Mucosa of descending colon (tissue), 3 donors: ENCODE results near the gene BACH2. TPM values are rescaled to one million over a fixed set of nuclear protein-coding genes. Genes with fewer than 3 reads are reported as not detected.
"Not testable (repeated sequence)": the region's sequence is repeated elsewhere in the genome, so short reads cannot be mapped to it uniquely, and the experiment has no call there.

Source experiments
- ATAC-seq: fragments of 200-7000 bp; cut with Tn5 transposase; one replicate; pipeline ENCODE4 v1.9.1; 2020; ENCODE audit warnings: mild to moderate bottlenecking, moderate library complexity
- DNase-seq, 3 donors: peaks; one replicate each; pipeline ENCODE4 v3.0.0-alpha.2; 2020
- H3K36me3 ChIP-seq: fragments of 200-600 bp; one replicate; pipeline ENCODE4 v1.8.0; 2021; ENCODE audit warnings: low read depth, mild to moderate bottlenecking
- H3K4me1 ChIP-seq: fragments of 200-600 bp; one replicate; pipeline ENCODE4 v1.8.0; 2021; ENCODE audit warnings: low read depth, mild to moderate bottlenecking
- H3K4me3 ChIP-seq: fragments of 200-600 bp; one replicate; pipeline ENCODE4 v1.8.0; 2021; ENCODE audit warnings: mild to moderate bottlenecking
- H3K9me3 ChIP-seq: fragments of 200-600 bp; one replicate; pipeline ENCODE4 v1.8.0; 2021; ENCODE audit warnings: mild to moderate bottlenecking
- CTCF ChIP-seq: fragments of 200-600 bp; IDR thresholded peaks from one replicate; pipeline ENCODE4 v1.8.0; 2022; ENCODE audit warnings: antibody characterized with exemption, mild to moderate bottlenecking
- intact Hi-C, 2 donors: fragments of 100-400 bp; cut with DNase I in 1 of 2; cut with micrococcal nuclease in 1 of 2; formaldehyde crosslinking; loops; one replicate each; pipeline versions ENCODE4 v1.11.0 to v1.11.1; 2022; cut with DNase I, micrococcal nuclease
- total RNA-seq, 3 donors: library from RNA; stranded (reverse); fragmentation: NEBNext Ultra II Directional in 2 of 3; extraction: Animal tissue kit (Norgen Biotek cat#: 25700) in 2 of 3; gene quantifications; one replicate each; pipeline versions ENCODE4 v1.2.1 to v1.2.4, GENCODE V29; 2021 to 2023
- donor health status: DM: no; HTN: no; CAD: no; lungs with moderate emphysema.
- donor health status: DM: no; HTN: no; CAD: no.
- donor health status: DM: no; HTN: yes; CAD: no.

Gene BACH2
- total RNA-seq, 3 donors from 2014 or later, result 0.96 to 1.6 (median 1.2) TPM

GRCh38 chr6:90066697-90067096 lies 229.9 kb downstream of the BACH2 start:
- ATAC-seq, result no peak

GRCh38 chr6:90065173-90065572 lies 231.5 kb downstream of the BACH2 start:
- Histone ChIP-seq H3K4me3 (no peak overlapping the region), H3K9me3 (no peaks in the 10 kb centered on the region), H3K36me3 (no peaks in the 10 kb centered on the region), H3K4me1 (no peaks in the 10 kb centered on the region)
- no peak for DNase-seq
- intact Hi-C loops, result no loop called here
- no peak for ATAC-seq
- no peak for TF ChIP-seq CTCF

More at GRCh38 chr6:90066697-90067096, 229.9 kb downstream of the BACH2 start:
- H3K9me3 ChIP-seq, result no peaks in the 10 kb centered on the region
- no peak for DNase-seq
- no peaks in the 10 kb centered on the region for H3K36me3 ChIP-seq
- intact Hi-C loops, result no loop called here
- TF ChIP-seq CTCF, result no peak
- no peaks in the 10 kb centered on the region for H3K4me1 ChIP-seq
- no peak overlapping the region for H3K4me3 ChIP-seq

GRCh38 chr6:90062667-90063066 lies 234.0 kb downstream of the BACH2 start:
- no peaks in the 10 kb centered on the region for H3K4me1 ChIP-seq
- DNase-seq, result no peak
- intact Hi-C loops, result no loop called here
- ATAC-seq, result no peak
- no peaks in the 10 kb centered on the region for H3K36me3 ChIP-seq
- no peak overlapping the region for H3K4me3 ChIP-seq
- no peak for TF ChIP-seq CTCF
- H3K9me3 ChIP-seq, result no peaks in the 10 kb centered on the region

GRCh38 chr6:90062051-90062450 lies 234.6 kb downstream of the BACH2 start:
- Histone ChIP-seq H3K36me3 (no peaks in the 10 kb centered on the region), H3K4me3 (no peak overlapping the region), H3K4me1 (no peaks in the 10 kb centered on the region), H3K9me3 (no peaks in the 10 kb centered on the region)
- intact Hi-C loops, result no loop called here
- ATAC-seq (peak; percentile 28), DNase-seq (no peak)
- TF ChIP-seq CTCF, result no peak

GRCh38 chr6:90059178-90059577 lies 237.5 kb downstream of the BACH2 start:
- H3K36me3 ChIP-seq, H3K4me1 ChIP-seq, intact Hi-C loops, H3K9me3 ChIP-seq, H3K4me3 ChIP-seq, ATAC-seq, DNase-seq: not testable (repeated sequence)

- DNase-seq, ATAC-seq, H3K4me3 ChIP-seq, H3K9me3 ChIP-seq, H3K4me1 ChIP-seq, intact Hi-C loops, H3K36me3 ChIP-seq: not testable (repeated sequence)
Measured at GRCh38 chr6:90055924-90056323, 240.7 kb downstream of the BACH2 start.

GRCh38 chr6:90054193-90054592 lies 242.4 kb downstream of the BACH2 start:
- H3K4me1 ChIP-seq, ATAC-seq, DNase-seq, H3K9me3 ChIP-seq, H3K36me3 ChIP-seq, intact Hi-C loops, H3K4me3 ChIP-seq: not testable (repeated sequence)
